Panc1 (cell line): ENCODE data around the gene SLC22A2. TPM values are rescaled to one million over a fixed set of nuclear protein-coding genes. Genes with fewer than 3 reads are reported as not detected.

Experiments
- ATAC-seq: fragments of 200-7000 bp; cut with Tn5 transposase; 2 replicates; pipeline ENCODE4 v1.9.1; 2020; ENCODE audit warnings: mild to moderate bottlenecking, moderate library complexity
- BruUV-seq: library from RNA; stranded (reverse); fragments of 400-500 nt; replicated peaks from 2 replicates; lab custom pipeline; 2021; lab: Mats Ljungman, UMichigan
- CTCF ChIA-PET: fragments of 300-600 bp; sonication (Branson Sonifier 250); formaldehyde crosslinking; loops from one replicate; lab custom pipeline; 2022; ENCODE audit warnings: antibody characterized with exemption; lab: Charles Lee
- POLR2A ChIA-PET: fragments of 300-600 bp; sonication (Branson Sonifier 250); formaldehyde crosslinking; loops from one replicate; lab custom pipeline; 2022; ENCODE audit warnings: antibody characterized with exemption; lab: Charles Lee
- DNase-seq: peaks from one replicate; pipeline ENCODE4 v3.0.0-alpha.2; 2010; ENCODE audit warnings: low read depth, low spot score
- H3K27ac ChIP-seq: 2 replicates; pipeline ENCODE4 v1.5.1; 2011; ENCODE audit warnings: mild to moderate bottlenecking, low read length, inconsistent platforms
- H3K27me3 ChIP-seq: fragments of 200-500 bp; sonication (Bioruptor generic); 2 replicates; pipeline ENCODE4 v1.6.0; 2014; ENCODE audit warnings: low read length, inconsistent platforms; ENCODE audit not compliant: control insufficient read depth, insufficient read depth
- H3K36me3 ChIP-seq: fragments of 200-500 bp; sonication (Bioruptor generic); 2 replicates; pipeline ENCODE4 v1.5.1; 2014; ENCODE audit warnings: inconsistent platforms, mild to moderate bottlenecking, low read length, moderate library complexity; ENCODE audit not compliant: control insufficient read depth, insufficient read depth
- H3K4me1 ChIP-seq: 2 replicates; pipeline ENCODE4 v1.5.1; 2011; ENCODE audit warnings: inconsistent platforms, mild to moderate bottlenecking, low read length, moderate library complexity; ENCODE audit not compliant: control insufficient read depth, insufficient read depth
- H3K4me3 ChIP-seq, 2 experiments: 2 replicates each; pipeline ENCODE4 v1.5.1; 2011 to 2012; ENCODE audit warnings: low read depth in 2 of 2, low read length in 2 of 2, mild to moderate bottlenecking in 2 of 2, inconsistent platforms in 1 of 2, moderate library complexity in 1 of 2
- H3K9me3 ChIP-seq: fragments of 200-500 bp; sonication (Bioruptor generic); 2 replicates; pipeline ENCODE4 v1.5.1; 2014; ENCODE audit warnings: low read depth, mild to moderate bottlenecking, inconsistent platforms, low read length, moderate library complexity; ENCODE audit not compliant: control insufficient read depth, insufficient read depth
- POLR2AphosphoS5 ChIP-seq: IDR thresholded peaks from 2 replicates; pipeline ENCODE4 v1.6.1; 2012; ENCODE audit warnings: mild to moderate bottlenecking, low read depth, low read length, moderate library complexity
- REST ChIP-seq, 2 experiments: IDR thresholded peaks; 2 replicates each; pipeline ENCODE4 v1.6.1; 2011 to 2012; ENCODE audit warnings: low read depth in 2 of 2, control low read depth in 1 of 2, low read length in 1 of 2, mild to moderate bottlenecking in 1 of 2, moderate library complexity in 1 of 2; ENCODE audit not compliant: insufficient read depth in 1 of 2
- SIN3A ChIP-seq: IDR thresholded peaks from 2 replicates; pipeline ENCODE4 v1.6.1; 2012; ENCODE audit warnings: low read depth, mild to moderate bottlenecking, low read length, moderate library complexity, borderline replicate concordance; ENCODE audit not compliant: insufficient read depth
- TCF7L2 ChIP-seq: IDR thresholded peaks from 2 replicates; pipeline ENCODE4 v1.6.1; 2011; ENCODE audit warnings: mild to moderate bottlenecking, low read depth, low read length, inconsistent platforms
- in situ Hi-C: cut with HindIII; loops from 2 replicates; pipeline ENCODE4 v1.10.0; 2016; ENCODE audit warnings: low sequenced_read_pairs, low pct_unique_long_range_greater_than_20kb
- intact Hi-C: fragments of 100-400 bp; cut with micrococcal nuclease; formaldehyde crosslinking; loops from one replicate; pipeline ENCODE4 v1.10.0; 2022; ENCODE audit not compliant: unreplicated experiment
- total RNA-seq: library from RNA; stranded (reverse); gene quantifications from one replicate; pipeline ENCODE4 v1.2.1, GENCODE V29; 2021; ENCODE audit not compliant: unreplicated experiment
- TF ChIP-seq, protein P1 (sequence below): fragments of 450-650 bp; IDR thresholded peaks from 2 replicates; pipeline ENCODE4 v1.5.1; 2017; ENCODE audit warnings: mild to moderate bottlenecking

Gene SLC22A2
- total RNA-seq, 1 experiment from 2014 or later = not detected

- Histone ChIP-seq H3K4me1 (no peaks in the 10 kb centered on the region), H3K27ac (no peak overlapping the region), H3K36me3 (no peaks in the 10 kb centered on the region), H3K4me3 (no peak overlapping the region), H3K27me3 (no peaks in the 10 kb centered on the region), H3K9me3 (no peaks in the 10 kb centered on the region)
- DNase-seq (no peak), ATAC-seq (no peak)
- POLR2A ChIA-PET = no interaction called here
- no TSS peak for BruUV-seq
- in situ Hi-C loops = no loop called here
- CTCF ChIA-PET = no interaction called here
- TF ChIP-seq, protein P1, sequence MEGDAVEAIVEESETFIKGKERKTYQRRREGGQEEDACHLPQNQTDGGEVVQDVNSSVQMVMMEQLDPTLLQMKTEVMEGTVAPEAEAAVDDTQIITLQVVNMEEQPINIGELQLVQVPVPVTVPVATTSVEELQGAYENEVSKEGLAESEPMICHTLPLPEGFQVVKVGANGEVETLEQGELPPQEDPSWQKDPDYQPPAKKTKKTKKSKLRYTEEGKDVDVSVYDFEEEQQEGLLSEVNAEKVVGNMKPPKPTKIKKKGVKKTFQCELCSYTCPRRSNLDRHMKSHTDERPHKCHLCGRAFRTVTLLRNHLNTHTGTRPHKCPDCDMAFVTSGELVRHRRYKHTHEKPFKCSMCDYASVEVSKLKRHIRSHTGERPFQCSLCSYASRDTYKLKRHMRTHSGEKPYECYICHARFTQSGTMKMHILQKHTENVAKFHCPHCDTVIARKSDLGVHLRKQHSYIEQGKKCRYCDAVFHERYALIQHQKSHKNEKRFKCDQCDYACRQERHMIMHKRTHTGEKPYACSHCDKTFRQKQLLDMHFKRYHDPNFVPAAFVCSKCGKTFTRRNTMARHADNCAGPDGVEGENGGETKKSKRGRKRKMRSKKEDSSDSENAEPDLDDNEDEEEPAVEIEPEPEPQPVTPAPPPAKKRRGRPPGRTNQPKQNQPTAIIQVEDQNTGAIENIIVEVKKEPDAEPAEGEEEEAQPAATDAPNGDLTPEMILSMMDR = no peak
- TF ChIP-seq SIN3A = no peak
- intact Hi-C loops = no loop called here
These were observed 41.5 kb downstream of the SLC22A2 start for GRCh38 chr6:160217073-160217472.

GRCh38 chr6:160215232-160215631 lies 43.4 kb downstream of the SLC22A2 start:
- no peak for ATAC-seq
- ChIA-PET CTCF (no interaction called here), POLR2A (no interaction called here)
- intact Hi-C loops (no loop called here), in situ Hi-C loops (no loop called here)
- H3K4me1 ChIP-seq = no peaks in the 10 kb centered on the region
- H3K36me3 ChIP-seq = no peaks in the 10 kb centered on the region
- no TSS peak for BruUV-seq
- no peaks in the 10 kb centered on the region for H3K27me3 ChIP-seq
- no peak for DNase-seq
- H3K4me3 ChIP-seq = no peak overlapping the region
- no peak overlapping the region for H3K27ac ChIP-seq
- TF ChIP-seq REST (IDR thresholded peaks at IDR 0.05; ENCODE audit: insufficient read depth in 1 of 2, low read depth in 2 of 2, low read length in 1 of 2) (no peak), SIN3A (no peak), TCF7L2 (no peak), POLR2AphosphoS5 (no peak)
- TF ChIP-seq, protein P1 = no peak
- H3K9me3 ChIP-seq = no peaks in the 10 kb centered on the region

DNA sequence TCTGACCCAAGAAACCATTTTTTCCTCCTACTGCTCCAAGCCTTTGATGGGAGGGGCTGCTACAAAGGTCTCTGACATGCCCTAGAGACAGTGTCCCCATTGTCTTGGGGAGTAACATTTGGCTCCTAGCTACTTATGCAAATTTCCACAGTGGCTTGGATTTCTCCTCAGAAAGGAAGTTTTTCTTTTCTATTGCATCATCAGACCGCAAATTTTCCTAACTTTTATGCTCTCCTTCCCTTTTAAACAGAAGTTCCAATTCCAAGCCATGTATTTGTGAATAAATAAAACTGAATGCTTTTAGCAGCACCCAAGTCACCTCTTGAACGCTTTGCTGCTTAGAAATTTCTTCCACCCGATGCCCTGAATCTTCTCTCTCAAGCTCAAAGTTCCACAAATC lies 51.0 kb downstream of the SLC22A2 start:
- H3K27ac ChIP-seq = no peak overlapping the region
- no peaks in the 10 kb centered on the region for H3K36me3 ChIP-seq
- CTCF ChIA-PET = no interaction called here
- intact Hi-C loops = no loop called here
- no peak overlapping the region for H3K4me3 ChIP-seq
- H3K4me1 ChIP-seq = no peaks in the 10 kb centered on the region
- TF ChIP-seq REST (IDR thresholded peaks at IDR 0.05; ENCODE audit: insufficient read depth in 1 of 2, low read depth in 2 of 2, low read length in 1 of 2) (no peak), TCF7L2 (no peak), SIN3A (no peak), POLR2AphosphoS5 (no peak)
- TF ChIP-seq, protein P1 = no peak
- H3K9me3 ChIP-seq = no peaks in the 10 kb centered on the region
- POLR2A ChIA-PET = no interaction called here
- no peaks in the 10 kb centered on the region for H3K27me3 ChIP-seq
- no TSS peak for BruUV-seq
- in situ Hi-C loops = no loop called here
- DNase-seq = no peak
- no peak for ATAC-seq
